Smooth muscle cell (in vitro differentiated cells): ENCODE data around the gene NXF2. TPM values are rescaled to one million over a fixed set of nuclear protein-coding genes. Genes with fewer than 3 reads are reported as not detected.

Source experiments
- DNase-seq: peaks from one replicate; lab custom pipeline; 2025; ENCODE audit not compliant: unreplicated experiment; lab: John Stamatoyannopoulos, UW
- H2AFZ ChIP-seq: fragments of 200-600 bp; sonication (generic); 2 replicates; pipeline ENCODE4 v1.6.0; 2016; ENCODE audit warnings: antibody characterized with exemption, low read depth, mild to moderate bottlenecking
- H3F3A ChIP-seq: fragments of 200-600 bp; sonication (generic); 2 replicates; pipeline ENCODE4 v1.6.0; 2017; ENCODE audit warnings: antibody characterized with exemption, low read depth
- H3K27ac ChIP-seq: fragments of 200-600 bp; sonication (generic); 2 replicates; pipeline ENCODE4 v1.5.1; 2016; ENCODE audit warnings: low read depth, mild to moderate bottlenecking
- H3K27me3 ChIP-seq: fragments of 200-600 bp; sonication (generic); 2 replicates; pipeline ENCODE4 v1.6.1; 2016; ENCODE audit warnings: low read depth, mild to moderate bottlenecking
- H3K36me3 ChIP-seq: fragments of 200-600 bp; sonication (generic); 2 replicates; pipeline ENCODE4 v1.5.1; 2016; ENCODE audit warnings: low read depth
- H3K4me1 ChIP-seq: fragments of 200-600 bp; sonication (generic); 2 replicates; pipeline ENCODE4 v1.5.1; 2016; ENCODE audit warnings: low read depth
- H3K4me2 ChIP-seq: fragments of 200-600 bp; sonication (generic); 2 replicates; pipeline ENCODE4 v1.6.0; 2016; ENCODE audit warnings: mild to moderate bottlenecking
- H3K4me3 ChIP-seq: fragments of 200-600 bp; sonication (generic); 2 replicates; pipeline ENCODE4 v1.5.1; 2016; ENCODE audit warnings: mild to moderate bottlenecking
- H3K79me2 ChIP-seq: fragments of 200-600 bp; sonication (generic); 2 replicates; pipeline ENCODE4 v1.6.0; 2016; ENCODE audit warnings: low read depth, mild to moderate bottlenecking
- H3K9ac ChIP-seq: fragments of 200-600 bp; sonication (generic); 2 replicates; pipeline ENCODE4 v1.6.0; 2016; ENCODE audit warnings: low read depth
- H3K9me3 ChIP-seq: fragments of 200-600 bp; sonication (generic); replicated peaks from 2 replicates; pipeline ENCODE4 v1.5.1; 2016; ENCODE audit warnings: low read depth
- H4K20me1 ChIP-seq: fragments of 200-600 bp; sonication (generic); 2 replicates; pipeline ENCODE4 v1.6.0; 2016; ENCODE audit warnings: low read depth
- WGBS: methylation state at CpG from one replicate; pipeline ENCODE4 v1.1.7; 2016; ENCODE audit warnings: low lambda C conversion rate; 5-methylcytosine and 5-hydroxymethylcytosine counted together
- polyA plus RNA-seq: library from polyadenylated mRNA; unstranded; fragments of >200 nt; fragmentation: Nextera tagmentation; extraction: Ambion mirVana; gene quantifications from 2 replicates; pipeline ENCODE4 v1.2.1, GENCODE V29; 2016
- total RNA-seq: library from RNA; depleted of rRNA; stranded (reverse); fragments of >200 nt; gene quantifications from 2 replicates; pipeline ENCODE4 v1.2.3, GENCODE V29; 2014
- TF ChIP-seq, protein P1 (sequence below): fragments of 200-600 bp; sonication (generic); IDR thresholded peaks from 2 replicates; pipeline ENCODE4 v1.5.1; 2017; ENCODE audit warnings: borderline replicate concordance, mild to moderate bottlenecking, antibody characterized with exemption; ENCODE audit not compliant: insufficient read depth, poor library complexity, severe bottlenecking

Gene NXF2
- total and polyA plus RNA-seq, 2 experiments from 2014 or later, result not detected

DNA sequence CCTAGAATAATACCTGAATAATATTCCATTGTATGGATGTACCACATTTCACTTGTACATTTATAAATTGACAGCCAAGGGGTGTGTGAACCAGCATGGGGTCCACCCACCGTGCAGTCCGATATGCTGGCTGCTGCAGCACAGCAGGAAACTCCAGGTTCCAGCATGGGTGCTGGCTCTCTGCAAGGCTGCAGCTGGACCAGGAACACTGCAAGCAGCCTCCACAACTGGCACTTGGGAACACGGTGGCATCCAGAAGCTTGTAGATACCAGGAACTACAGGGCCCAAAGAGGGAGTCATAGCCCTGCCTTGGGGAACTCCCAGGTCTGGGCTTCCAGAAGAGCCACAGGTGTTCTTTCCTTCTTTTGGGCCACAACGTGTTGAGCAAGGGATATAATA lies 91.2 kb downstream of the NXF2 start:
- H3K4me1 ChIP-seq, result no peaks in the 10 kb centered on the region
- no peak for DNase-seq
- H3K4me3 ChIP-seq, result no peak overlapping the region
- no peaks in the 10 kb centered on the region for H3K27me3 ChIP-seq
- no peaks in the 10 kb centered on the region for H3K9me3 ChIP-seq
- no peak overlapping the region for H3K27ac ChIP-seq
- no peaks in the 10 kb centered on the region for H3F3A ChIP-seq
- H3K36me3 ChIP-seq, result no peaks in the 10 kb centered on the region
- no peak overlapping the region for H3K9ac ChIP-seq
- no peaks in the 10 kb centered on the region for H3K79me2 ChIP-seq
- H3K4me2 ChIP-seq, result no peak overlapping the region
- 62% methylated on average over 4 of the region's 4 CpGs for WGBS
- no peak overlapping the region for H2AFZ ChIP-seq
- H4K20me1 ChIP-seq, result no peaks in the 10 kb centered on the region
- TF ChIP-seq, protein P1, sequence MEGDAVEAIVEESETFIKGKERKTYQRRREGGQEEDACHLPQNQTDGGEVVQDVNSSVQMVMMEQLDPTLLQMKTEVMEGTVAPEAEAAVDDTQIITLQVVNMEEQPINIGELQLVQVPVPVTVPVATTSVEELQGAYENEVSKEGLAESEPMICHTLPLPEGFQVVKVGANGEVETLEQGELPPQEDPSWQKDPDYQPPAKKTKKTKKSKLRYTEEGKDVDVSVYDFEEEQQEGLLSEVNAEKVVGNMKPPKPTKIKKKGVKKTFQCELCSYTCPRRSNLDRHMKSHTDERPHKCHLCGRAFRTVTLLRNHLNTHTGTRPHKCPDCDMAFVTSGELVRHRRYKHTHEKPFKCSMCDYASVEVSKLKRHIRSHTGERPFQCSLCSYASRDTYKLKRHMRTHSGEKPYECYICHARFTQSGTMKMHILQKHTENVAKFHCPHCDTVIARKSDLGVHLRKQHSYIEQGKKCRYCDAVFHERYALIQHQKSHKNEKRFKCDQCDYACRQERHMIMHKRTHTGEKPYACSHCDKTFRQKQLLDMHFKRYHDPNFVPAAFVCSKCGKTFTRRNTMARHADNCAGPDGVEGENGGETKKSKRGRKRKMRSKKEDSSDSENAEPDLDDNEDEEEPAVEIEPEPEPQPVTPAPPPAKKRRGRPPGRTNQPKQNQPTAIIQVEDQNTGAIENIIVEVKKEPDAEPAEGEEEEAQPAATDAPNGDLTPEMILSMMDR, result no peak

DNA sequence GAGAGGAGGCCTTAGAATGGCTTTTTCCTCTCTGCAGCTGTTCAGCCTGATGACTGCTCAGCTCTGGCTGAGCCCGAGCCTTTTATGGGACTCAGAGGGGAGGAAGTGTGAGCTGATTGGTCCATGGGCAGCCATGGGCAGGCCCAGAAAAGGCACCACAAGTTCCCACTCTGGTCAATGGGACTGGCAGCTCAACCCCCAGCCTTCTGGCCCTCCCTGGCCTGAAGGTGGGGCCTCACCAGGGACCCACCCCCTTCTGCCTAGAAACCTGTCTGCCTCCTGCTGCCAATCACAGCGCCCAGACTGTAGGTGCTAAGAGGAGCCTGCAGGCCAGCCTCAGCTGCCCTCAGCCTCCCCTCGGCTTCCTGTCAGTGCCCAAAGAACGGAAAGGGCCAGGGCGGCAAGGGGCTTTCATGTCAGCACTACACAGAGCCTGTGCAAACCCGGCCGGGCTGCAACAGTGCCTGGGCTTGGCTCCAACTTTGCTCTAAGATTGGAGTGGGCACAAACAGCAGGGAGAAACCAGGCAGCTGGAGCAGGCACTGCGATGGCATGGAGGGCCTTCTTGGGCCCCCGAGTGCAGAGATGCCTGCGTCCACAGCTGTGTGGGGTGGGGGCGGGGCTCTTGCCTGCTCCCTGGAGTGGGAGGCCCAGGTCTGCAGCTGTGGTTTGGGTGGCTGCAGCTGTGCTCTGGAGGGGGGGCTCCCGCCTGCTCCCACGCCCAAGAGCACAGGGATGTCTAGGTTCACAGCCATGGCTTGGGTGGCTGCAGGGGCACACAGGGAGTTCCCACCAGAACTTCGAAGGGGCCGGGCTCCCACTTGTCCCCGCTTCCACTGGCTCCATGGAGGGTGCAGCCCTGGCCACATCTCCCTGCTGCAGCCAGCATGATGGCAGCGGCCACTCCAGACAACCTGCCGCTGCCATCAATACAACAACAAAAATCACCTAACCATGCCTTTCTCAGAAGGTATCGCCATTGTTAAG lies 92.6 kb downstream of the NXF2 start:
- Histone ChIP-seq H3F3A (no peaks in the 10 kb centered on the region), H4K20me1 (no peaks in the 10 kb centered on the region), H2AFZ (no peak overlapping the region), H3K9me3 (no peaks in the 10 kb centered on the region), H3K36me3 (no peaks in the 10 kb centered on the region), H3K27ac (no peak overlapping the region), H3K4me1 (no peaks in the 10 kb centered on the region), H3K79me2 (no peaks in the 10 kb centered on the region), H3K4me3 (no peak overlapping the region), H3K9ac (no peak overlapping the region), H3K4me2 (no peak overlapping the region), H3K27me3 (no peaks in the 10 kb centered on the region)
- DNase-seq, result no peak
- TF ChIP-seq, protein P1, result no peak
- WGBS, result 79% methylated on average over 19 of the region's 19 CpGs

DNA sequence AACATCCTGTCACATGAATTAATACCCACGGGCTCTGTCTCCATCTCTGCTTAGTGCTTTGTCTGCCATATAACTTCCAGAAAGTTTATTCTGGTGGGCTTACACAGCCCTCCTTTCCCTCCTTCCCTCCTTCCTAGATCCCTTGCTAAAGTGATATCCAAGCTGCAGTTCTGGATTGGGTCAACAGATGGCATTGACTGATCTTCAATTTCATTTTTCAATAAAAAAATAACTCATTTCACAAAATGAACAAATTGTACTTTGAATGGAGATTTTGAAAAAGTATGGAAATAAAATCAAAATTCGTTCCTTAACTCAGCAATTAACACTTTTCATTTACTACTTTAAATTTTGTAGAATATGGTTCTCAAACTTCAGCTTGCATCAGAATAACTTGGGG lies 94.9 kb downstream of the NXF2 start:
- no peak overlapping the region for H3K4me3 ChIP-seq
- no peak overlapping the region for H3K27ac ChIP-seq
- no peaks in the 10 kb centered on the region for H3F3A ChIP-seq
- no peaks in the 10 kb centered on the region for H4K20me1 ChIP-seq
- no peaks in the 10 kb centered on the region for H3K27me3 ChIP-seq
- TF ChIP-seq, protein P1, result no peak
- H3K9me3 ChIP-seq, result no peaks in the 10 kb centered on the region
- H3K4me2 ChIP-seq, result no peak overlapping the region
- no peaks in the 10 kb centered on the region for H3K79me2 ChIP-seq
- no peak overlapping the region for H3K9ac ChIP-seq
- no peak for DNase-seq
- H3K36me3 ChIP-seq, result no peaks in the 10 kb centered on the region
- H2AFZ ChIP-seq, result no peak overlapping the region
- 36% methylated on average over 2 of the region's 2 CpGs for WGBS
- no peaks in the 10 kb centered on the region for H3K4me1 ChIP-seq
